GM21390 (cell line): ENCODE measurements around the gene H2BK1.

Experiments
- ATAC-seq: cut with Tn5 transposase; IDR thresholded peaks from one replicate; pipeline ENCODE4 v1.9.1; 2021; ENCODE audit not compliant: unreplicated experiment

The H2BK1 gene

DNA sequence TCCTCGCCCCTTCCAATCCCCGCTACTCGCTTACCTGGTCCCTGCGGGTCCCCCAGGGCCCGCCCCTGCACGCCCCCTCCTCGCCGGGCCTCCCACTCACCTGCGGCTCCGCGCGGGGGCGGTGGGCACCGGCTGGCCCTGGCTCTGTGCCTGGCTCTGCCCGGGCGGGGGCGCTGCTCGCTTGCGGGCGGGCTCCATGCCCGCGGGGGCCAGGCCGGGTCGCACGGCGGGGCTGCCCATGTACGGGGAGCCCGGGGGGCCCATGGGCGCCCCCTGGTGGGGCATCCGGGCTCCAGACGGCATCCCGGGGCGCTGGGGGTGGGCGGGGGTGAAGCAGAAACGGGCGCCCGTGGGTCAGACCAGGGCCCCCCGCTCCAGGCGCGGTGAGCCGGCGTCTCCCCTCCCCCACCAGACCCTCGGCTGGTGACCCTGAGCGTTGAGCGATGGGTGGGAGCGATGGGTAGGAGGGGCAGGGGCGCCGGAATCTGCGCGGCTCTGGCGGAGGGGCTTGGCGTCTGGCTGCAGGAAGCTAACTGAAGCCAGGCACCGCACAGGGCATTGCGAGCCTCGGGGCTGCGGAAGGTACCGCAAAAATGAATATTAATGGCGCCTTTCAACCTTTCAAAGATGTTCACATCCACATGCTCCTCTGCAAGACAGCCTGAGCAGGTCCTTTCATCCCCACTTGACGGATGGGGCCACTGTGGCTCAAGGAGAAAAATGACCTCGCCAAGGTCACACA lies 35.2 kb upstream of the H2BK1 start:
- peak; percentile 47 for ATAC-seq

DNA sequence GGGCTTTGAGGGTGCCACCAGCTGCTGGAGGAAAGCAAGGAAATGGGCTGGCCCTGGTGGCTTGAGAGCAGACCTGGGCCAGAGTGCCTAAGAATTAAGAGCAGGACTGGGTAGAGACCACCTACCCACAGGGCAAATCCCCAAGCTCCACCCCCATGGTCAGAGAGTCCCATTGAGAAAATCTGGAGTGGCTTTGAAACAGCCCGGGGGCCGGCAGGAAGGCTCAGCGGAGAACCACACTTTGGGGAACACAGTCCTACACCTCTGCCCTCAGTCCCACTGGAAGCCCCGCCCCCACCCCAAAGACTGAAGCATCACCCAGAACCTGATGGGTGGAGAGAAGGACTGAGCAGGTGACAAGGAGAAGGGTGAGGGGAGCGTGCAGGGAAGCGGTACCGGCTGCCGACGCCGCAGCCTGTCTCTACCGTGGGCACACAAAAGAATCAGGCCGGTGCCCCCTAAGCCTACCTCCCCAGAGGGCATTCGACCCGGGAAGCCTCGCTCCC lies 34.6 kb upstream of the H2BK1 start:
- ATAC-seq = no peak

DNA sequence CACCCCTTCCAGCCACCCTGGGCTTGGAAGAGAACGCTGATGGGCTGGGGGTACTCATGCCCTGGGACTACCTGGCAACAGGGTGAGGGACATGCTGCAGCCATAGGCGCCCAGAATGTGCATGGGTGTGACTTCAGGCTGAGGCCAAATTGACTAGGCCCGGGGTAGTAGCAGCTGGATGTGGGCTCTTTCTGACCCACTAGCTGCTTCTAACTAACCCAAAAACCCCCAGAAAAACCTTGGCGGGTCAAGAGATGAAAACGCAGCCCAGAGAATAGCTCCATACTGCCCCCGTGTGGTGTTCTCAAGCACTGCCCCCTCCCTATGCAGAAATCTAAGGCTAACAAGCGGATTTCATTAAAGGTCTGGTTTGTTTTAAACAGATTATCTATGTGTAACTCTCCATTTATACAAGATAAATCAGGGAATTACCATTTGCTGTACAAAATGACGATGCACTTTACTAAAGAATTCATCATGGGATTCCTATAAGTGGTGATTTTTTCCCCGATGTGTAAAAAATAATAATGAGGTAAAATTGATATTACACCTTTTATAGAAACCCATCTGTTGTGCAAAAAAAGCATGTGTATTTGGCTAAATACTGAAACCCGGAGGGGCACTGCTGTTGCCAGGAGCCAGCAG lies 34.0 kb upstream of the H2BK1 start:
- no peak for ATAC-seq

DNA sequence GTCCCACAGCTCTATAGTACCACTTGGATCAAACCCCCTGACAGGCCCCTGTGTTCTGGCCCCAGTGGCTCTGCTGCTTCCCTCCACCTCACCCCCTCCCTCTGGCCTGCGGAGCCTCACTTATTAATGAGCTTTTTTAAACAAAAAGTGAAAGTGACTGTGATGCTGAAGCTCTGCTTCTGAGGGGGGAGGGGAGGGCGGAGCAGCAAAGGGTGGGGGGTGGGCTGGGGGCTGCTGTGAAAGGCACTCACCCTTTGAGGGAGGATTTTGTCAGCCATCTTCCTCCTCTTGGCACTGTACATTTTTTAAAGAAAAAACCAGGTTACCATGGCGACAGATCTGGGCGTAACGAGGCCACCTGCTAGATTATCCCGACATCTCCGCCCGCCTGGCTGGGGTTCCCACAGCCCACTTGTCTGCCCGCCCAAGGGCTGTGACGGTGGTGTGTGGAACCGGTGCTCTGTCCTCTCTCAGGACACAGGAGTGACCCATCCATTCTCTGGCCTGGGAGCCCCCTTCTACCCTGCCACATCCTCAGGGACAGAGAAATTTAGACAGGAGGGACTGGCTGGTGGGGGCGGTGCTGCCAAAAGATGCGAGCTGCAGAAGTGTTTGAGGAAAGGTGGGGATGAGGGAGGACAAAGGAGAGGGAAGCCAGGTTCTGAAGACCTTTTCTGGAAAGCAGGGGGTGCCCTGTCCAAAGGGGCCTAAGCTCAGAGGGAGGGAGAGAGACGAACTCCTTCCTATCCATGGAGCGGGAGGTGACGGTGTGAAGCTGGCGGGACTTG lies 33.3 kb upstream of the H2BK1 start:
- ATAC-seq = no peak

DNA sequence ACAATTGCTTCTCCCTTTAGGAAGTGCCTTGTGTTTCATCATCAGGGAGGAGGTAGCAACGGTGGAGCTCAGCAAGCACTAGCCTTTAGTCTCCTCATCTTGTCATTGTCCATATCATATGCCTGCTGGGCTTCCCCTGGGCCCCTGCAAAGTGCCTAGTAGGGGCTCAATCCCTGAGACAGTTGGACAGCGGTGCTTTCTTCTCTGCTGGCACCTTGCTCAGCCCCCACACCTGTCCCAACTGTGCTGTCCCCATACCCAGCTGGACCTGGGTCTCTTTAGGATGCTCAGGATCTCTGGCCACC lies 32.7 kb upstream of the H2BK1 start:
- no peak for ATAC-seq

DNA sequence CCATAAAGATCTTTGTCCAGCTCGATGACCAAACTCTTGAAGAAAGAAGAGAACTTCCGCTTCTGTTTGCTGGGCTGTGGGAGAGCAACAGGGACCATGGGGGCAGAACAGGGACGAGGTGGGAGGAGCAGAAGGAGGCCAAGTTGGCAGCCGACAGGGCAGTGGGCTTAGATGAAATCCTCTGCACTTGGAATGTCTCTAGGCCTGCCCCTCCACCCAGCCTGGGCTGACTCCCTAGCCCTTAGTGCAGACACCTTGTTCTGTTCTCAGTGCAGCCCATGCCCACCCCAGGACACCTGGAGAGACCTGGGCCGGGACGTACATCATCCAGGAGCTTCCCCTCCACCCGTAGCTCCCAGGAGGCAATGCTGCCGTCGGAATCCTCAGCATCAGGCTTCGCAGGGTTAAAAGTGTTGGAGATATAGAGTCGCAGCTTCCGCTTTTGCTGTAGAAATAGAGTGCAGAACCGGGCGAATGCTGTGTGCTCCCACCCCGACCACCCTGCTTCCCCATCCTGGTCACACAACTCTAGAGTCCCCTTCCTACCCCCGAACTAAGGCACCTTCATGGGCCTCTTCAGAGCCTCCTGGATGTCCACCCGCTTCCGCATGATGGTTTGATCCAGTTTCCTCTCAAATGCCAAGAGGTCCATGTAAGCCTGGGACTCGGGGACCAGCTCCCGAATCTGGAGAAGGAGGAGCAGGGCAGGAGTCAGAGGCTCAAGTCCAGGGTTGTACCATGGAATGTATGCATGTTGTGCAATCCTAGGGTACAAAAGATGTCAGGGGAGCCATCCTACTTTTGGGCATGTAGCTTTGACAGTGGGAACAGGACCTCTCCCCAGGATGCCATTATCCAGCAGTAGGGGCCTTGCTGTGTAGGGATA lies 32.1 kb upstream of the H2BK1 start:
- no peak for ATAC-seq

DNA sequence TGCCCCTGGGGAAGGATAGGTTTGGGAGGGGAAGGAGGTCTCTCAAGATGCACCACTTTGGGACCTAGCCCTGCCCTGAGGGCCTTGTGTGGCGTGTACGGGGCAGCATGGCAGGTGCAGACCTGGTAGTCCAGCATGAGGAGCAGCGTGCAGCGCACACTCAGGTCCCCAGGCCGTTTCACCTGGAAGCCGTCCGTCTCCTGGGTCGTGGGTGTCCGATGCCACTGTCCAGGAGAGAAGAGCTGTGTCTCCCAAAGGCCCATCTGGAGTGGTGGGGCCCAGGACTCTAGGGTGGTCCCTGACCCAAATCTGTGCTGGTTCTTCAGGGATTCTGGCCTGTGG lies 31.4 kb upstream of the H2BK1 start:
- no peak for ATAC-seq

DNA sequence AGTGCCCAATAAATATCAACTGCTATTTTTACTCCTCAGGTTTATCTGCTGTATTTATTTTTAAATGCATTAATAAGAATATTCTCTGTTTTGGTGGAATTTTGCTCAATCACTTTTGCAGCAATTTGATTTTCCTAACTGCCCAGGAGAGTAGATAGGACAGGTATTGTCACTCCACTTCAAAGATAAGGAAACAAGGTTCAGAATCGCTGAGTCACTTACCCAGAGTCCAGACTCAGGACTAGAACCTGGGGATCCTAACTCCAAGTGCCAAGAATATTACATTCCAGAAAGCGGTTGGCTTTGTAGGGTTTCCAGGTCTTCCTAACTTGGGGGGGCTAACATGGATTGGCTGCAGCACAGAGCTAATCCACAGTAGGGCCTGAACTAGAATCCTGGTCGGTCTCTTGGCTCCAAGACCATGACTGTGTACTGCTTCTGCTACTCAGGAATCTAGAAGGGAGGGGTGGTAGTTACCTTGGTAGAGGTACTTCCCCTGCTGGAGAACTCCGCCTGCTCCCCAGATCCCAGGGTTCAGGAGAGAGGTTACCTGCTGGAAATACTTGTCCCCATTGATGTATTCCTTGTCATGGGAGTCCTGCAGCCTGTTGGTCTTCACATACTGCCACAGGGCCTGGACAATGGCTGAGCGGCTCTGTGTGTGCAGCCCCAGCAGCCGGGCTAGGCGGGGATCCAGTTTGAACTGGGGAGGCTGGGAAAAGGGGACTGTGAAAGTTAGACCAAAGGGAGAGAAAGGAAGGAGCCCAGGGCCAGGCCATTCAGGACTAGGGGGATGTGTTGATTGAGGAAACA lies 30.9 kb upstream of the H2BK1 start:
- ATAC-seq = no peak

DNA sequence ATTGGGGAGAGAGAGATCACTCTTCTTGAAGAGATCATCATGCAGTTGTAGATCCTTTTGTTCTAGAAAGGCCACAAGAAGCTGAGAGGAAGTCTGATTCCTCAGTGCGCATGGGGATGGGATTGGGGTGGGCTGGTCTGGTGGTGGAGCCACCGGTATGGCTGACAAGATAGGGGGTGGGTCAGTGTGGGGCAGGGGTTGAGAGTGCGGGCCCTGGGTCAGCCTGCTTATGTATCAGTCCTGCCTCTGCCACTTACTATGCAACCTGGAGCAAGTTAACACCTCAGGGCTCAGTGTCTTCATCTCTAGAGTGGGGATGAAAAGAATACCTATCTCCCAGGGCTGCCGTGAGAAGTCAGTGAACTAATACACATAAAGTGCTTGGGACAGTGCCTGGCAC lies 30.2 kb upstream of the H2BK1 start:
- ATAC-seq = no peak

DNA sequence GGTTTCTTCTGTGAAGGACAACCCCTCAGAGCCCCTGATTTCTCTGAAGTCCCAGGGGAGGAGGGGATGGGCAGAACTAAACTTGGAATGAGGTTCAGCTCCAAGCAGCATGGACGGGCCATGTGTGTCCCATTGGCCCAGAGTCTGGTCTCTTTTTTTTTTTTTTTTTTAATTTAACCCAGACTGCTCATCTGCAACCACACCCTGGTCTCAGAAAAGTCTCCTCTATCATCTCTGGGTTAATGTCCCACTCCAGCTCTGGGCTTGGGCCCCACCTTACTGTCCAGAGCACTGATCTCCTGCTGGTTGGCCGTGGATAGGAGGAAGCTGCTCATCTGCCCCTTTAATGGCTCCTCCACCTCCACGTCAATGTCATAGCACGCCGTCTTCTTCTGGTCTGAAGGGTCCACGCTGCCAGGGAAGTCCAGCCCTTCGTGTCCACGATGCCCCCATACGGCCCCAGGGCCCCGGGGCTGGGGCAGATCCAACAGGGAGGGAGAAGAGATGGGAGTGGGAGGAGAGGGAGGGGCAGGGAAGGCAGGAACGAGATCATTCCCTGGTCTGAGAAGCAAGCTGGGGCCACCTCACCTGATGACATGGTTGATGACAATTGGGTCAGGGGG lies 29.7 kb upstream of the H2BK1 start:
- no peak for ATAC-seq

DNA sequence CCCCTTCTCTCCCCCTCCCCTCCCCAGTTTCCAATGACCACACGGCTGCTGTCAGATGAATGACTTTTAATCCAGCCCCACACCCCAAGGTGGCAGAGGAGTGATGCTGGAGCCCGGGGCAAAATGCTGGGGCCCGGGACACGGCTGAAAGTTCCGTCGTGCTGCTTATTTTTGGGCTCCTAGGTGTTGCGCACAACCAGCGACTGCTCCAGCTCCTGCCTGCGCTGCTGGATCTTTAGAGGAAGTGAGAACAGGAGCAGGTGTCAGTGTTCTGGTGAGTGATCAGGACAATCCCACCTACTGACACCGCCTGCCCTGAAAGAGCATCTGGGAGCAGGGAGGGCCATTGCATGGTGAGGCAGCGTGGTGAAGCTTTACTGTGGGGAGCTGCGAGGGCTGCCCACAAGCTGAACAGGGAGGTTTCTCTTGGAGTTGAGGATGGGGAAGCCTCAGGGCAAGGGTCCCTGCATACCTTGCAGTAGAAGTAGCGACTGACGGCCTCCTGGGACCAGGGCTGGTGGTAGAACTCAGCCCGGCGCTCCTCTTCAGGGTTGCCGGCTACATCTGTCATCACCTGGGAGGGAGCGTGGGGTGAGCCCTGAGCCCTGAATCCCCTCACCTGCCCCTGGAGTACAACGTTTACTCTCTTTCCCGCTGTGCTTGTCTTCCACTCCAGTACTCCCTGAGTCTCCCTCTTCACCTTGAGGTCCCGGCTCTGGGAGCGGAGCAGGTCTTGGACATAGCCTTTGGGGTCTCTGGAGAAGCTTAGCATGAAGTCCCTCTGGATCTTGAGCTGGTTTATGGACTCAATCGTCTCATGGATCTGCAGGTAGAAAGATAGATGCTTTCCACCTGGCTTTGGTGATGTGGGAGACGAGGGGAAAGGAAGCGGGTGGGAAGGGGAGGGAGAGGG lies 28.9 kb upstream of the H2BK1 start:
- ATAC-seq = no peak

DNA sequence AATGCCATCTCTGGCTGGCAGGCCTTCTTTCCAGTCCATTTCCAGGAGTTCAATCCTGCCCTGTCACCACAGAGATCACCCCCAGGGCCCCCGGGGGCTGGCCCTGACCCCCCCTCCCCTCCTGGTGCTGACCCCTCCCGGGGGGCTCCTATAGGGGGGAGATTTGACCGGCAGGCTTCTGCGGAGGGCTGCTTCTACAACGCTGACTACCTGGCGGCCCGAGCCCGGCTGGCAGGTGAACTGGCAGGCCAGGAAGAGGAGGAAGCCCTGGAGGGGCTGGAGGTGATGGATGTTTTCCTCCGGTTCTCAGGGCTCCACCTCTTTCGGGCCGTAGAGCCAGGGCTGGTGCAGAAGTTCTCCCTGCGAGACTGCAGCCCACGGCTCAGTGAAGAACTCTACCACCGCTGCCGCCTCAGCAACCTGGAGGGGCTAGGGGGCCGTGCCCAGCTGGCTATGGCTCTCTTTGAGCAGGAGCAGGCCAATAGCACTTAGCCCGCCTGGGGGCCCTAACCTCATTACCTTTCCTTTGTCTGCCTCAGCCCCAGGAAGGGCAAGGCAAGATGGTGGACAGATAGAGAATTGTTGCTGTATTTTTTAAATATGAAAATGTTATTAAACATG lies 28.0 kb upstream of the H2BK1 start:
- ATAC-seq = no peak

DNA sequence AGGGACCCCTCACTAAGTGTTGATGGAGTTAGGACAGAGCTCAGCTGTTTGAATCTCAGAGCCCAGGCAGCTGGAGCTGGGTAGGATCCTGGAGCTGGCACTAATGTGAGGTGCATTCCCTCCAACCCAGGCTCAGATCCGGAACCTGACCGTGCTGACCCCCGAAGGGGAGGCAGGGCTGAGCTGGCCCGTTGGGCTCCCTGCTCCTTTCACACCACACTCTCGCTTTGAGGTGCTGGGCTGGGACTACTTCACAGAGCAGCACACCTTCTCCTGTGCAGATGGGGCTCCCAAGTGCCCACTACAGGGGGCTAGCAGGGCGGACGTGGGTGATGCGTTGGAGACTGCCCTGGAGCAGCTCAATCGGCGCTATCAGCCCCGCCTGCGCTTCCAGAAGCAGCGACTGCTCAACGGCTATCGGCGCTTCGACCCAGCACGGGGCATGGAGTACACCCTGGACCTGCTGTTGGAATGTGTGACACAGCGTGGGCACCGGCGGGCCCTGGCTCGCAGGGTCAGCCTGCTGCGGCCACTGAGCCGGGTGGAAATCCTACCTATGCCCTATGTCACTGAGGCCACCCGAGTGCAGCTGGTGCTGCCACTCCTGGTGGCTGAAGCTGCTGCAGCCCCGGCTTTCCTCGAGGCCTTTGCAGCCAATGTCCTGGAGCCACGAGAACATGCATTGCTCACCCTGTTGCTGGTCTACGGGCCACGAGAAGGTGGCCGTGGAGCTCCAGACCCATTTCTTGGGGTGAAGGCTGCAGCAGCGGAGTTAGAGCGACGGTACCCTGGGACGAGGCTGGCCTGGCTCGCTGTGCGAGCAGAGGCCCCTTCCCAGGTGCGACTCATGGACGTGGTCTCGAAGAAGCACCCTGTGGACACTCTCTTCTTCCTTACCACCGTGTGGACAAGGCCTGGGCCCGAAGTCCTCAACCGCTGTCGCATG lies 27.2 kb upstream of the H2BK1 start:
- ATAC-seq = no peak

DNA sequence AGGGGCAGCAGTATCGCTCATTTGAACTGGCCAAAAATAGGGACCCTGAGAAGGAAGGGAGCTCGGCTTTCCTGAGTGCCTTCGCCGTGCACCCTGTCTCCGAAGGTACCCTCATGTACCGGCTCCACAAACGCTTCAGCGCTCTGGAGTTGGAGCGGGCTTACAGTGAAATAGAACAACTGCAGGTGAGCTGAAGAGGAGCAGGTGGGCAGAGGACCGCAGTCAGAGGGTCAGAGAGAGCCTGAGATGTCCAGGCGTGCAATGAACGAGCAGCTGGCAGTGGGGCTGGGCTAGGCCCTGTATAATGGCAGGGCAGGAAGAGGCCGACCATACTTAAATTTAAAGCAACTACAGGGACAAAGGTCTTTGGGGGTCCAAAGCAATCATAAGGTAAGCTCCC lies 26.1 kb upstream of the H2BK1 start:
- ATAC-seq = no peak

DNA sequence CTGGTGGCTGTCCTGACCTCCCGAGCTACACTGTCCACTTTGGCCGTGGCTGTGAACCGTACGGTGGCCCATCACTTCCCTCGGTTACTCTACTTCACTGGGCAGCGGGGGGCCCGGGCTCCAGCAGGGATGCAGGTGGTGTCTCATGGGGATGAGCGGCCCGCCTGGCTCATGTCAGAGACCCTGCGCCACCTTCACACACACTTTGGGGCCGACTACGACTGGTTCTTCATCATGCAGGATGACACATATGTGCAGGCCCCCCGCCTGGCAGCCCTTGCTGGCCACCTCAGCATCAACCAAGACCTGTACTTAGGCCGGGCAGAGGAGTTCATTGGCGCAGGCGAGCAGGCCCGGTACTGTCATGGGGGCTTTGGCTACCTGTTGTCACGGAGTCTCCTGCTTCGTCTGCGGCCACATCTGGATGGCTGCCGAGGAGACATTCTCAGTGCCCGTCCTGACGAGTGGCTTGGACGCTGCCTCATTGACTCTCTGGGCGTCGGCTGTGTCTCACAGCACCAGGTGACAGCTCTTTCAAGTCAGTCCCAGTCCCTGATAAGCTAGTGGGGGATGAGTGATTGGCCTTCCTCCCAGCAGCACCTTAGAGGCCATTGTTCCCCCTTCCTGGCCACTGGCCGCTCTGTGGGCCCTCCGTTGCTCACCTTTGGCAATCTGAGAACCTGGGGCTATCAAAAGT lies 25.0 kb upstream of the H2BK1 start:
- ATAC-seq = no peak

DNA sequence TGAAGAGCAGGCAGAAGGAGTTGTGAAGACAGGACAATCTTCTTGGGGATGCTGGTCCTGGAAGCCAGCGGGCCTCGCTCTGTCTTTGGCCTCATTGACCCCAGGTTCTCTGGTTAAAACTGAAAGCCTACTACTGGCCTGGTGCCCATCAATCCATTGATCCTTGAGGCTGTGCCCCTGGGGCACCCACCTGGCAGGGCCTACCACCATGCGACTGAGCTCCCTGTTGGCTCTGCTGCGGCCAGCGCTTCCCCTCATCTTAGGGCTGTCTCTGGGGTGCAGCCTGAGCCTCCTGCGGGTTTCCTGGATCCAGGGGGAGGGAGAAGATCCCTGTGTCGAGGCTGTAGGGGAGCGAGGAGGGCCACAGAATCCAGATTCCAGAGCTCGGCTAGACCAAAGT lies 23.5 kb upstream of the H2BK1 start:
- ATAC-seq = no peak
